ENCODE measurements around the gene ERICH6.
"Not testable (repeated sequence)": the region's sequence is repeated elsewhere in the genome, so short reads cannot be mapped to it uniquely, and the experiment has no call there.

The ERICH6 gene

DNA sequence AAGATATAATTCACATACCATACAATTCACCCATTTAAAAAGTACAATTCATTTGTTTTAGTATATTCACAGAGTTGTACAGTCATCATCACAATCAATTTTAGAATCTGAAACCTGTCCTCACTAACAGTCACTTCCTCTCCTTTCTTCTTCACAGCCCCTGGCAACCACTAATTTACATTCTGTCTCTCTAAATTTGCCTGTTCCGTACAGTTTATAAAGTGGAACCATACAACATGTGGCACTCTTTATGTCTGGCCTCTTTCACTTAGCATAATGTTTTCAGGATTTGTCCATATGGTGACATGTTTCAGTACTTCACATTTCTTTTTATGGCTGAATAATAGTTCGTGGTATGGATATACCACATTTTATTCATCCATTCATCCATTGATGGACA, 22.7 kb downstream of the ERICH6 start:
- no peak for DNase-seq

GRCh38 chr3:150680562-150680961, 23.2 kb downstream of the ERICH6 start:
- no peak for DNase-seq

- DNase-seq = no peak
Measured at GRCh38 chr3:150675587-150675986, 28.1 kb downstream of the ERICH6 start.

GRCh38 chr3:150673966-150674365, 29.8 kb downstream of the ERICH6 start:
- no peak for DNase-seq

- no peak for DNase-seq
Measured at GRCh38 chr3:150666167-150666566, 37.6 kb downstream of the ERICH6 start.

GRCh38 chr3:150663461-150663860, 40.3 kb downstream of the ERICH6 start:
- no peak for DNase-seq

DNA sequence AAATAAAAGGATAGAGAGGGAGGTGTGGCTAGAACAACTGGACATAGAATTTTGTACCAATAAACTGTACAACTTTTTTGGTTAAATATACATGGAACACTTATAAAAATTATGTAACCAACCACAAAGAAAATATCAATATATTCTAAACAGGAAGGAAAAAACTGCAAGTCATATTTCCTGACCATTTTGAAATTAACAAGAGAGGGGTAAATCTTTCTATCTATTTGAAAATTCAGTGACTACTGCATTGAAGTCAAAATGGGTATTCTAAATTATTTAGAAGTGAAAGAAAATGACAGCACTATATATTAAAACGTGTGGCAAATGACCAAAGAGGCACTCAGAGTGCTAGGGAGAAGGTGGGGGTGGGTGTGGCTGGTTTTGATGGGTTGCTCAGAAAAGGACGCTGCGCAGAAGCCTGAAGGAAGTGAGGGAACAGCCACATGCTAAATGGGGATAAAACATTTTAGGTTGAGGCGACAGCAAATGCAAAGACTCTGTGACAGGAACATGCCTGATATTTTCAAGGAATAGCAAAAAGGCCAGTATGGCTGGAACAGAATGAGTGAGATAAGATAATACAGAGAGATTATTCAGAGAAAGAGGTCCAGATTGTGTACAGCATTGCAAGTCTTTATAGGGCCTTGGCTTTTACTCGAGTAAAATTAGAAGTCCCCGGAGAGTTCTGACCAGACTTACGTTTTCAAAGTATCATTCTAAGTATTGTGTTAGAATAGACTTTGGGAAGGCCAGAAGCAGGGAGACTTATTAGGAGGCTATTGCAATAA, 41.1 kb downstream of the ERICH6 start:
- DNase-seq = no peak

- DNase-seq = no peak
Measured at GRCh38 chr3:150656316-150656715, 47.4 kb downstream of the ERICH6 start.

DNA sequence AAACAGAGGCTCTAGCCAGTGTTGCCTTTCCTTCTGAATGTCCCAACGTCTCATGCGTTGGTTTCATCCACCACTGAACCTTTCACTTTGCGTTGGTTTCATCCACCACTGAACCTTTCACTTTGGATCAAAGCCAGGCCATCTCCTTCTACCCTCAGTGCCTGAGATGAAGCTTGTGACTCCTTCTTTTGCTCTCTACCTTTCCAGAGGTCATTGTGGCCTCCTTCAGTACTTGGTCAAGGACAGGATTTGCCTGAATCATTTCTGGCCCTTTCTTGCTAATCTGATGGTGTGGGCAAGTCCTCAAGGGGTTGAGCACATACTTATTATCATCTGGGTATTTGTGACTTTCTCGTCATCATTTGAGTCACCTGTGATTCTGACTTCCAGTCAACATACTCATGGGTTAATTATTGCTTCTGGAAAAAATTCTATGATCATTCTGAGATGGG, 50.6 kb downstream of the ERICH6 start:
- no peak for DNase-seq

- DNase-seq = no peak
Measured at GRCh38 chr3:150640256-150640655, 63.5 kb downstream of the ERICH6 start.

DNA sequence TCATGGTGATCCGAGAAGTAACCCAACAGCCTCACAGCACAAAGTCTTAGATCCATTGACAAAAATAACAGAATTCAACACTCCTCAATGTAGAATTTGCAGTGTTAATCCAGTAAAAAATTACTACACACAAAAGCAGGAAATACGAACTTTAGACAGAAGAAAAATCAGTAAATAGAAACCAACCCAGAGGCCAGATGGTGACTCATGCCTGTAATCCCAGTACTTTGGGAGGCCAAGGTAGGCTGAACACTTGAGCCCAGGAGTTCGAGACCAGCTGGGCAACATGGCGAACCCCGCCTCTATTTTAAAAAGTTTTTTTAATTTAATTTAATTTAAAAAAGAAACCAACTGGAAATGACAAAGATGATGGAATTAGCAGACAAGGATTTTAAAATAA, 64.5 kb downstream of the ERICH6 start:
- DNase-seq = no peak

GRCh38 chr3:150636258-150636657, 67.5 kb downstream of the ERICH6 start:
- DNase-seq = no peak

DNA sequence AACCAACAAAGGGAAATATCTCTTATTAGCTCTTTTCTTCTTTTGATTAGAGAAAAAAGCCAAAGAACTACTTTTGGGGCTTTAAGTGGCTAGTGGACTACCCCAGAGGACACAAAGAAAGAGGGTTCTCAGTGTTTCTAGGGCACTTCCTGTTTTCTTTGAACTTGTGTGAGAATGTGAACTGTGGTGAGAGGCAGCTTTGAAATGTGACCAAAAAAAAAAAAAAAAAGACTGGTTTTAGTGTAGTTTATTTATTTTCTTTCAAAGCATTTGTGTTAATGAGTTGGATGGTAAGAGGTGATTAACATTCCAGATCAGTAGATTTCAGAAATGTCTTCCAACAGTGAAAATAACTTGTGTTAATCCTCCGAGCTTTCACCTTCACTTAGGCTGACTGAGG, 68.2 kb downstream of the ERICH6 start:
- DNase-seq = no peak

- no peak for DNase-seq
Measured at GRCh38 chr3:150635076-150635475, 68.6 kb downstream of the ERICH6 start.

GRCh38 chr3:150631515-150632221, 72.1 kb downstream of the ERICH6 start:
- DNase-seq = no peak

DNA sequence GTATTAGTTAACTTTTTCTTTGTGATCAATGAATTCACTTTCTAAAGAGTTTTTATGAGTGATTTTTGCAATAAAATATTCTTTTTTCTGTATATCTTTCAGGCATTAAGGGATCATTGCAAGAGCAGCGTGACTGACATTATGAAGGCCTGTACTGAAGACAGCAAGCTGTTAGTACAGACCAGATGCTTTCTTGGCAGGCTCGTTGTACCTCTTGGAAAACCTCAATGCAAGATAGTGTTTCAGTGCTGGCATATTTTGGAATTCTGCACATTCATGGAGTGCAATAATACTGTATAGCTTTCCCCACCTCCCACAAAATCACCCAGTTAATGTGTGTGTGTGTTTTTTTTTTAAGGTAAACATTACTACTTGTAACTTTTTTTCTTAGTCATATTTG, 76.2 kb downstream of the ERICH6 start:
- DNase-seq = no peak

DNA sequence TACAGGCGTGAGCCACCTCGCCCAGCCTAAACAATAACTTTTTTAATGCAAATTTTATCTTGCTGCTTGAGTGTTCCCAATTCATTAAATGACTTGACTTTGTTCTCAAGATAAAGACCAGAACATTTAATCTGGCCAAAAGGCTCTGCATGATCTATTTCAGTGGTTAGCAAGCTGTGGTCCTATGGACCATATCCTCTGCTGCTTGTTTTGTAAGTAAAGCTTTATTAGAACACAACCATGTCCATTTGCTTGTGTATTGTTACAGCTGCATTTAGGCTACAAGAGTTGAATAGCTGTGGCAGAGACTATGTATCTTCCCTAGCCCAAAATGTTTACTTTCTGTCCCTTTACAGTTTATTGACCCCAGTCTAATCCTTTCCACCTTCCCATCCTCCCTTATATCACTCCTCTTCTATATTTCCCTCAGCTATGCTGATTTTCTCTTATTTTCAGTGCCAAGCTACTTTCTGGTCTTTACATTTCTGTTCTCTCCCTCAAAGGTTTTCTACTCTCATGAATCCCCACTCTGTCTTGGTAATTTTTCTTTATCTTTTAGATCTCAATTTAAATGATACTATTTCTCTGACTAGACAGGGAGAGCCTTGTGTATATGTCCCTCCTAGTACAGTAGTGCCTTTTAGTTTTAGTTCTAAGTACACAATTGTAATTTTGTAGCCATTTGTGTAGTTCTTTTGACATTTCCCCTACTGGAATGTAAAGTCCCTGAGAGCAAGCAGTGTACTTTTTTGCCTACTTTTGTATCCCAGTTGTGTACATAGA, 77.4 kb downstream of the ERICH6 start:
- DNase-seq = no peak

- no peak for DNase-seq
Measured at GRCh38 chr3:150623945-150624344, 79.8 kb downstream of the ERICH6 start.

DNA sequence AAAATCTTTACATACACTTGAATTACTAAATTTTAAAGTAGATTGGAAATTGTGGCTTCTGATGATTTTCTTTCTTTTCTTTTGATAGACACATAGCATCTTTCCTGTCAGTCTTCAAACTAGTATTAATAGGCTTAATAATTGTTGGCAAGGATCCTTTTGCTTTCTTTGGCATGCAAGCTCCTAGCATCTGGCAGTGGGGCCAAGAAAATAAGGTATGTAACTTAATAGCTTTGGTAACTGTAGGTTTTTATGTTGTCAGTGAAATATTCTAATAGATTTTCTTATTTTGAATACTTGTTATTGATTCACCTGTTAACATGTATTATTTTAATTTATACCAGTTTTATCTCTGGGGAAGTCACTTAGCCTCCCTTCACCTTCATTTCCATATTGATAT, 80.8 kb downstream of the ERICH6 start:
- not testable (repeated sequence) for DNase-seq

GRCh38 chr3:150620002-150620689, 83.6 kb downstream of the ERICH6 start:
- no peak for DNase-seq

- no peak for DNase-seq
Measured at GRCh38 chr3:150613709-150614480, 89.8 kb downstream of the ERICH6 start.

DNA sequence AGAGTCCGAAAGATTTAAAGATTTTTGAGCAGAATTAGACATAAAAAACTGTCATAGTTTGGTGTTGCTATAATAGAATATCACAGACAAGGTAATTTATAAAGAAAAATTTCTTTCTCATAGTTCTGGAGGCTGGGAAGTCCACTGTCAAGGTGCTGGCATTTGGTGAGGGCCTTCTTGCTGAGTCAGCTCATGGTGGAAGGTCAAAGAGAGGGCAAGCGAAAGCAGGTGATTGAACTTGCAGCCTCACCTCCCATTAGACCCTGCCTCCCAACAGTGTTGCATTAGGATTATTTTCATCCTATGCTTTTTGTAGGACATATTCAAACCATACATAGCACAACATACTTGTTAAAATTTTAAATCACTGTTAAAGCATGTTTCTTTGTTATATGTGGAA, 90.7 kb downstream of the ERICH6 start:
- no peak for DNase-seq

Data from stimulated activated CD4-positive, alpha-beta T cell treated with anti-CD3 and anti-CD28 coated beads, Interleukin-2, amount 100 ng/mL, for 48 hours (primary cell).